ENCODE results near the gene MAPK8IP3. TPM values are rescaled to one million over a fixed set of nuclear protein-coding genes. Genes with fewer than 3 reads are reported as not detected.

MAPK8IP3 gene
- total and polyA plus RNA-seq, 2 donors (not counting 1 experiment from before 2014, with no cell fraction given): 249 to 340 TPM

DNA sequence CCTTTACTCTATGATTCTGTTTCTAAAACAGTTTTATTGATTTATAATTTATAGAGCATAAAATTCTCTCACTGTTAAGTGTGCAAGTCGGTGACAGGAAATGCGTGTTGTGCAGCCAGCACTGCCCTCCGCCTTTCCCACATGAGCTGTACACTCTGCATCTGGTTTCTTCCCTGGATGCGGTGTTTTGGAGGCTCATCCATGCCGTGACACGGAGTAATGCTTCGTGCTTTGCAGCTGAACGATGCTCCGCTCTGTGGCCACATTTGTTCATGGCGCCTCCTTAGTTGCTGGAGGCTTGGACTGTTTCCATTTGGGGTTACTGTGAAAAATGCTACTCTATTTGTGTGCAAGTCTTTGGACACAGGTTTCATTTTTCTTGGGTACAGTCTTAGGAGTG is 94.7 kb downstream of the MAPK8IP3 start:
- Histone ChIP-seq H2AFZ (ENCODE audit: insufficient read depth, low read depth, low read length, poor library complexity, severe bottlenecking) (no peak overlapping the region), H3K4me2 (replicated peaks; ENCODE audit: low read depth, low read length, poor library complexity, severe bottlenecking) (no peak overlapping the region), H3K27ac (ENCODE audit: low read length in 2 of 2) (no peak overlapping the region), H4K20me1 (ENCODE audit: control insufficient read depth, insufficient read depth, low read length, poor library complexity, severe bottlenecking) (no peaks in the 10 kb centered on the region), H3K4me3 (ENCODE audit: control extremely low read depth in 1 of 5, extremely low read depth in 1 of 5, insufficient read depth in 1 of 5, low read depth in 2 of 5, low read length in 4 of 5) (no peak overlapping the region), H3K79me2 (ENCODE audit: control insufficient read depth, insufficient read depth, low read length) (no peaks in the 10 kb centered on the region), H3K4me1 (ENCODE audit: control insufficient read depth in 2 of 2, insufficient read depth in 2 of 2, low read length in 2 of 2) (no peaks in the 10 kb centered on the region), H3K36me3 (replicated peaks in 1 of 2; ENCODE audit: control extremely low read depth in 1 of 2, control insufficient read depth in 1 of 2, extremely low read depth in 1 of 2, insufficient read depth in 2 of 2, low read length in 1 of 2) (no peaks in the 10 kb centered on the region), H3K27me3 (replicated peaks in 1 of 4; ENCODE audit: control extremely low read depth in 1 of 4, control insufficient read depth in 3 of 4, insufficient read depth in 4 of 4, low read length in 3 of 4) (no peaks in the 10 kb centered on the region), H3K9ac (ENCODE audit: low read length) (no peak overlapping the region), H3K9me3 (ENCODE audit: control extremely low read depth in 1 of 3, control insufficient read depth in 2 of 3, insufficient read depth in 1 of 3, low read length in 2 of 3) (peaks cover 0 to 35% (median 10%) of the 10 kb centered on the region in 3 donors)
- no peak for DNase-seq
- H3K27ac Mint-ChIP-seq: no peak overlapping the region
- POLR2A ChIA-PET: no interaction called here
- H3K27me3 Mint-ChIP-seq: no peaks in the 10 kb centered on the region
- WGBS (ENCODE audit: insufficient coverage): 93% methylated on average over 10 of the region's 10 CpGs
- no peaks in the 10 kb centered on the region for H3K4me1 Mint-ChIP-seq
- intact Hi-C loops (cut with micrococcal nuclease): no loop called here
- H3K4me3 Mint-ChIP-seq: no peak overlapping the region
- TF ChIP-seq CTCF (IDR thresholded peaks at IDR 0.05): no peak
- TF ChIP-seq EZH2 (IDR thresholded peaks at IDR 0.05; ENCODE audit: borderline replicate concordance, insufficient read depth, low read depth, low read length, poor library complexity, severe bottlenecking): no peak
- H3K9me3 Mint-ChIP-seq (ENCODE audit: insufficient read depth): peaks cover 6% of the 10 kb centered on the region
- CTCF ChIA-PET: no interaction called here
- ATAC-seq (ENCODE audit: low read depth): no peak

- no peaks in the 10 kb centered on the region for H3K9me3 Mint-ChIP-seq (ENCODE audit: insufficient read depth)
- Histone ChIP-seq H3K36me3 (replicated peaks in 1 of 2; ENCODE audit: control extremely low read depth in 1 of 2, control insufficient read depth in 1 of 2, extremely low read depth in 1 of 2, insufficient read depth in 2 of 2, low read length in 1 of 2) (peaks cover 1 to 22% of the 10 kb centered on the region in 2 experiments), H3K4me1 (ENCODE audit: control insufficient read depth in 2 of 2, insufficient read depth in 2 of 2, low read length in 2 of 2) (no peaks in the 10 kb centered on the region), H3K4me3 (ENCODE audit: control extremely low read depth in 1 of 5, extremely low read depth in 1 of 5, insufficient read depth in 1 of 5, low read depth in 2 of 5, low read length in 4 of 5) (no peak overlapping the region), H3K9me3 (ENCODE audit: control extremely low read depth in 1 of 3, control insufficient read depth in 2 of 3, insufficient read depth in 1 of 3, low read length in 2 of 3) (peaks cover 0 to 12% (median 0%) of the 10 kb centered on the region in 3 donors), H3K9ac (ENCODE audit: low read length) (no peak overlapping the region), H3K79me2 (ENCODE audit: control insufficient read depth, insufficient read depth, low read length) (no peaks in the 10 kb centered on the region), H3K27me3 (replicated peaks in 1 of 4; ENCODE audit: control extremely low read depth in 1 of 4, control insufficient read depth in 3 of 4, insufficient read depth in 4 of 4, low read length in 3 of 4) (no peaks in the 10 kb centered on the region), H3K4me2 (replicated peaks; ENCODE audit: low read depth, low read length, poor library complexity, severe bottlenecking) (no peak overlapping the region), H2AFZ (ENCODE audit: insufficient read depth, low read depth, low read length, poor library complexity, severe bottlenecking) (no peak overlapping the region), H4K20me1 (ENCODE audit: control insufficient read depth, insufficient read depth, low read length, poor library complexity, severe bottlenecking) (peaks cover 9% of the 10 kb centered on the region), H3K27ac (ENCODE audit: low read length in 2 of 2) (no peak overlapping the region)
- H3K27me3 Mint-ChIP-seq: no peaks in the 10 kb centered on the region
- H3K27ac Mint-ChIP-seq: no peak overlapping the region
- no peak overlapping the region for H3K4me3 Mint-ChIP-seq
- intact Hi-C loops (cut with micrococcal nuclease): no loop called here
- TF ChIP-seq EZH2 (IDR thresholded peaks at IDR 0.05; ENCODE audit: borderline replicate concordance, insufficient read depth, low read depth, low read length, poor library complexity, severe bottlenecking): no peak
- no peak for TF ChIP-seq CTCF (IDR thresholded peaks at IDR 0.05)
- DNase-seq: no peak
- ATAC-seq (ENCODE audit: low read depth): no peak
- no peaks in the 10 kb centered on the region for H3K4me1 Mint-ChIP-seq
- ChIA-PET POLR2A (no interaction called here), CTCF (no interaction called here)
- 93% methylated on average over 10 of the region's 10 CpGs for WGBS (ENCODE audit: insufficient coverage)
These were observed 101.6 kb downstream of the MAPK8IP3 start for GRCh38 chr16:1807626-1808025.
